GM18519 (cell line): Measurements from ENCODE around the gene EEPD1.

Experiments
- ATAC-seq: cut with Tn5 transposase; IDR thresholded peaks from one replicate; pipeline ENCODE4 v1.9.1; 2021; ENCODE audit warnings: mild to moderate bottlenecking, moderate library complexity; ENCODE audit not compliant: unreplicated experiment, low FRiP score

The EEPD1 gene

GRCh38 chr7:36278069-36278619 is 125.1 kb downstream of the EEPD1 start:
- ATAC-seq = no peak

GRCh38 chr7:36278620-36279172 is 125.6 kb downstream of the EEPD1 start:
- no peak for ATAC-seq

- peak; percentile 73 for ATAC-seq
Measured at GRCh38 chr7:36279200-36279925, 126.3 kb downstream of the EEPD1 start.

GRCh38 chr7:36279926-36280315 is 126.9 kb downstream of the EEPD1 start:
- ATAC-seq = no peak

GRCh38 chr7:36280840-36281812 is 128.1 kb downstream of the EEPD1 start:
- ATAC-seq = peak; percentile 39

GRCh38 chr7:36281945-36282717 is 129.1 kb downstream of the EEPD1 start:
- ATAC-seq = no peak

GRCh38 chr7:36283181-36283580 is 130.1 kb downstream of the EEPD1 start:
- no peak for ATAC-seq

- peak; percentile 30 for ATAC-seq
Measured at GRCh38 chr7:36283711-36284130, 130.7 kb downstream of the EEPD1 start.

GRCh38 chr7:36284456-36285090 is 131.5 kb downstream of the EEPD1 start:
- ATAC-seq = no peak

GRCh38 chr7:36285276-36285675 is 132.2 kb downstream of the EEPD1 start:
- ATAC-seq = no peak

GRCh38 chr7:36286226-36286625 is 133.2 kb downstream of the EEPD1 start:
- no peak for ATAC-seq

- no peak for ATAC-seq
Measured at GRCh38 chr7:36286688-36287087, 133.6 kb downstream of the EEPD1 start.

- ATAC-seq = no peak
Measured at GRCh38 chr7:36287371-36288241, 134.6 kb downstream of the EEPD1 start.

GRCh38 chr7:36288501-36288900 is 135.4 kb downstream of the EEPD1 start:
- no peak for ATAC-seq

- ATAC-seq = no peak
Measured at GRCh38 chr7:36289833-36290661, 137.0 kb downstream of the EEPD1 start.

GRCh38 chr7:36291387-36292316 is 138.6 kb downstream of the EEPD1 start:
- ATAC-seq = no peak

- no peak for ATAC-seq
Measured at GRCh38 chr7:36295090-36295489, 142.0 kb downstream of the EEPD1 start.
